ENCODE measurements around the gene PCDHGA11. TPM values are rescaled to one million over a fixed set of nuclear protein-coding genes. Genes with fewer than 3 reads are reported as not detected.
"Not testable (repeated sequence)": the region's sequence is repeated elsewhere in the genome, so short reads cannot be mapped to it uniquely, and the experiment has no call there.

The PCDHGA11 gene
- total and polyA plus RNA-seq, 4 donors: 0.22 to 2.5 (median 0.50) TPM

DNA sequence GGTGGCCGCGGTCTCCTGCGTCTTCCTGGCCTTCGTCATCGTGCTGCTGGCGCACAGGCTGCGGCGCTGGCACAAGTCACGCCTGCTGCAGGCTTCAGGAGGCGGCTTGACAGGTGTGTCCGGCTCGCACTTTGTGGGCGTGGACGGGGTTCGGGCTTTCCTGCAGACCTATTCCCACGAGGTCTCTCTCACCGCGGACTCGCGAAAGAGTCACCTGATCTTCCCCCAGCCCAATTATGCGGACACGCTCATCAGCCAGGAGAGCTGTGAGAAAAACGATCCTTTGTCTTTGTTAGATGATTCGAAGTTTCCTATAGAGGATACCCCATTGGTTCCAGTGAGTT lies 5.6 kb upstream of the PCDHGA11 start:
- 48% methylated on average over 24 of the region's 24 CpGs for WGBS
- not testable (repeated sequence) for H3K9ac ChIP-seq (ENCODE audit: low read depth in 1 of 2, low read length in 2 of 2); DNase-seq (ENCODE audit: low spot score); H3K27me3 ChIP-seq (ENCODE audit: control insufficient read depth in 4 of 4, insufficient read depth in 4 of 4, low read length in 3 of 4); H3K4me1 ChIP-seq (ENCODE audit: control insufficient read depth in 4 of 4, insufficient read depth in 4 of 4, low read length in 3 of 4); H3K27ac ChIP-seq (ENCODE audit: low read depth in 1 of 2, low read length in 2 of 2); H3K4me3 ChIP-seq (ENCODE audit: low read depth in 1 of 3, low read length in 3 of 3); H3K36me3 ChIP-seq (ENCODE audit: control insufficient read depth in 4 of 4, insufficient read depth in 3 of 4, low read depth in 1 of 4, low read length in 3 of 4)
- H3K9me3 ChIP-seq (ENCODE audit: control insufficient read depth in 4 of 4, low read length in 3 of 4): peaks cover 33 to 66% (median 36%) of the 10 kb centered on the region in 4 donors

DNA sequence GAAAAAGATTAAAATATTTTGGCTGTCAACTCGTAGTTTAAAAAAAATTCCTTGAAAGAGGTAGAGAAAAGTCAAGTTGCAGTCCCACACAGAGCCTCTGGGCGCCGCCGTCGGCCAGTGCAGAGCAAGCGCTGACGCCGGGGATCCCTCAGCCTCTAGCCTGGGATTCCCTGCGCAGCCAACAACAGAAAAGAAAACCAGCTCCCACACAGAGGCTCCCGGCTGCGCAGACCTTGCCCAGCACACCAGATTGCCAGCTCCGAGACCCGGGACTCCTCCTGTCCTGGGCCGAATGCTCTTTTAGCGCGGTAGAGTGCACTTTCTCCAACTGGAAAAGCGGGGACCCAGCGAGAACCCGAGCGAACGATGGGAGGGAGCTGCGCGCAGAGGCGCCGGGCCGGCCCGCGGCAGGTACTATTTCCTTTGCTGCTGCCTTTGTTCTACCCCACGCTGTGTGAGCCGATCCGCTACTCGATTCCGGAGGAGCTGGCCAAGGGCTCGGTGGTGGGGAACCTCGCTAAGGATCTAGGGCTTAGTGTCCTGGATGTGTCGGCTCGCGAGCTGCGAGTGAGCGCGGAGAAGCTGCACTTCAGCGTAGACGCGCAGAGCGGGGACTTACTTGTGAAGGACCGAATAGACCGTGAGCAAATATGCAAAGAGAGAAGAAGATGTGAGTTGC lies 3.2 kb upstream of the PCDHGA11 start, which contains the start of gene PCDHGB7:
PCDHGB7 (plus strand) TSS at position 184 of the 679 bp plus-strand sequence; CDS start at position 367, 183 bp downstream.
- not testable (repeated sequence) for H3K9ac ChIP-seq (ENCODE audit: low read depth in 1 of 2, low read length in 2 of 2); H3K36me3 ChIP-seq (ENCODE audit: control insufficient read depth in 4 of 4, insufficient read depth in 3 of 4, low read depth in 1 of 4, low read length in 3 of 4); H3K4me1 ChIP-seq (ENCODE audit: control insufficient read depth in 4 of 4, insufficient read depth in 4 of 4, low read length in 3 of 4); H3K27me3 ChIP-seq (ENCODE audit: control insufficient read depth in 4 of 4, insufficient read depth in 4 of 4, low read length in 3 of 4); H3K27ac ChIP-seq (ENCODE audit: low read depth in 1 of 2, low read length in 2 of 2)
- DNase-seq (ENCODE audit: low spot score): peak; percentile 53
- WGBS: 12% methylated on average over 47 of the region's 47 CpGs
- peak; percentile 73 to 80 for TF ChIP-seq RAD21 (IDR thresholded peaks at IDR 0.05)
- TF ChIP-seq, protein P1, sequence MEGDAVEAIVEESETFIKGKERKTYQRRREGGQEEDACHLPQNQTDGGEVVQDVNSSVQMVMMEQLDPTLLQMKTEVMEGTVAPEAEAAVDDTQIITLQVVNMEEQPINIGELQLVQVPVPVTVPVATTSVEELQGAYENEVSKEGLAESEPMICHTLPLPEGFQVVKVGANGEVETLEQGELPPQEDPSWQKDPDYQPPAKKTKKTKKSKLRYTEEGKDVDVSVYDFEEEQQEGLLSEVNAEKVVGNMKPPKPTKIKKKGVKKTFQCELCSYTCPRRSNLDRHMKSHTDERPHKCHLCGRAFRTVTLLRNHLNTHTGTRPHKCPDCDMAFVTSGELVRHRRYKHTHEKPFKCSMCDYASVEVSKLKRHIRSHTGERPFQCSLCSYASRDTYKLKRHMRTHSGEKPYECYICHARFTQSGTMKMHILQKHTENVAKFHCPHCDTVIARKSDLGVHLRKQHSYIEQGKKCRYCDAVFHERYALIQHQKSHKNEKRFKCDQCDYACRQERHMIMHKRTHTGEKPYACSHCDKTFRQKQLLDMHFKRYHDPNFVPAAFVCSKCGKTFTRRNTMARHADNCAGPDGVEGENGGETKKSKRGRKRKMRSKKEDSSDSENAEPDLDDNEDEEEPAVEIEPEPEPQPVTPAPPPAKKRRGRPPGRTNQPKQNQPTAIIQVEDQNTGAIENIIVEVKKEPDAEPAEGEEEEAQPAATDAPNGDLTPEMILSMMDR (IDR thresholded peaks at IDR 0.05; ENCODE audit: low read depth, low read length, missing input control): peak; percentile 64
- peaks cover 41 to 77% (median 52%) of the 10 kb centered on the region in 4 donors for H3K9me3 ChIP-seq (ENCODE audit: control insufficient read depth in 4 of 4, low read length in 3 of 4)
- H3K4me3 ChIP-seq (ENCODE audit: low read depth in 1 of 3, low read length in 3 of 3): peak within 1 kb of the TSS; percentile 32 to 67 (median 48)

DNA sequence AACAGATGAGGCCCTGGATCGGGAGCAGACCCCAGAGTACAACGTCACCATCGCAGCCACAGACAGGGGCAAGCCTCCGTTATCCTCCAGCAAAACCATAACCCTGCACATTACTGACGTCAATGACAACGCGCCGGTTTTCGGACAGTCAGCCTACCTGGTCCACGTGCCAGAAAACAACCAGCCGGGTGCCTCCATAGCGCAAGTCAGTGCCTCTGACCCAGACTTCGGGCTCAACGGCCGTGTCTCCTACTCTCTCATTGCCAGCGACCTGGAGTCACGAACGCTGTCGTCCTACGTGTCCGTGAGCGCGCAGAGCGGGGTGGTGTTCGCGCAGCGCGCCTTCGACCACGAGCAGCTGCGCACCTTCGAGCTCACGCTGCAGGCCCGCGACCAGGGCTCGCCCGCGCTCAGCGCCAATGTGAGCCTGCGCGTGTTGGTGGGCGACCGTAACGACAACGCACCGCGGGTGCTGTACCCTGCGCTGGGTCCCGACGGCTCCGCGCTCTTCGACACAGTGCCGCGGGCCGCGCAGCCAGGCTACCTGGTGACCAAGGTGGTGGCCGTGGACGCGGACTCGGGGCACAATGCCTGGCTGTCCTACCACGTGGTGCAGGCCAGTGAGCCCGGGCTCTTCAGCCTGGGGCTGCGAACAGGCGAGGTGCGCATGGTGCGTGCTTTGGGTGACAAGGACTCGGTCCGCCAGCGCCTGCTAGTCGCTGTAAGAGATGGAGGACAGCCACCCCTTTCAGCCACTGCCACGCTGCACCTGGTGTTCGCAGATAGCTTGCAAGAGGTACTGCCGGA lies 1.6 kb upstream of the PCDHGA11 start:
- 35% methylated on average over 74 of the region's 74 CpGs for WGBS
- Histone ChIP-seq H3K27ac (ENCODE audit: low read depth in 1 of 2, low read length in 2 of 2) (no peak overlapping the region), H3K4me1 (ENCODE audit: control insufficient read depth in 4 of 4, insufficient read depth in 4 of 4, low read length in 3 of 4) (no peaks in the 10 kb centered on the region), H3K27me3 (ENCODE audit: control insufficient read depth in 4 of 4, insufficient read depth in 4 of 4, low read length in 3 of 4) (peaks cover 0 to 5% (median 0%) of the 10 kb centered on the region in 4 donors), H3K9me3 (ENCODE audit: control insufficient read depth in 4 of 4, low read length in 3 of 4) (peaks cover 47 to 75% (median 58%) of the 10 kb centered on the region in 4 donors), H3K9ac (ENCODE audit: low read depth in 1 of 2, low read length in 2 of 2) (no peak overlapping the region), H3K36me3 (ENCODE audit: control insufficient read depth in 4 of 4, insufficient read depth in 3 of 4, low read depth in 1 of 4, low read length in 3 of 4) (no peaks in the 10 kb centered on the region), H3K4me3 (ENCODE audit: low read depth in 1 of 3, low read length in 3 of 3) (peak overlapping the region in 2 of 3 donors; percentile 23 to 59)
- TF ChIP-seq FOXA2 (IDR thresholded peaks at IDR 0.05): no peak
- TF ChIP-seq JUND (IDR thresholded peaks at IDR 0.05): no peak
- no peak for TF ChIP-seq RAD21 (IDR thresholded peaks at IDR 0.05)
- TF ChIP-seq FOXA1 (IDR thresholded peaks at IDR 0.05): no peak
- TF ChIP-seq HNF4A (conservative IDR thresholded peaks at IDR 0.05): no peak
- TF ChIP-seq, protein P2, sequence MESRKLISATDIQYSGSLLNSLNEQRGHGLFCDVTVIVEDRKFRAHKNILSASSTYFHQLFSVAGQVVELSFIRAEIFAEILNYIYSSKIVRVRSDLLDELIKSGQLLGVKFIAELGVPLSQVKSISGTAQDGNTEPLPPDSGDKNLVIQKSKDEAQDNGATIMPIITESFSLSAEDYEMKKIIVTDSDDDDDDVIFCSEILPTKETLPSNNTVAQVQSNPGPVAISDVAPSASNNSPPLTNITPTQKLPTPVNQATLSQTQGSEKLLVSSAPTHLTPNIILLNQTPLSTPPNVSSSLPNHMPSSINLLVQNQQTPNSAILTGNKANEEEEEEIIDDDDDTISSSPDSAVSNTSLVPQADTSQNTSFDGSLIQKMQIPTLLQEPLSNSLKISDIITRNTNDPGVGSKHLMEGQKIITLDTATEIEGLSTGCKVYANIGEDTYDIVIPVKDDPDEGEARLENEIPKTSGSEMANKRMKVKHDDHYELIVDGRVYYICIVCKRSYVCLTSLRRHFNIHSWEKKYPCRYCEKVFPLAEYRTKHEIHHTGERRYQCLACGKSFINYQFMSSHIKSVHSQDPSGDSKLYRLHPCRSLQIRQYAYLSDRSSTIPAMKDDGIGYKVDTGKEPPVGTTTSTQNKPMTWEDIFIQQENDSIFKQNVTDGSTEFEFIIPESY (IDR thresholded peaks at IDR 0.05): no peak
- no peak for TF ChIP-seq NR2F2 (IDR thresholded peaks at IDR 0.05)
- TF ChIP-seq, protein P3, sequence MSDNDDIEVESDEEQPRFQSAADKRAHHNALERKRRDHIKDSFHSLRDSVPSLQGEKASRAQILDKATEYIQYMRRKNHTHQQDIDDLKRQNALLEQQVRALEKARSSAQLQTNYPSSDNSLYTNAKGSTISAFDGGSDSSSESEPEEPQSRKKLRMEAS (IDR thresholded peaks at IDR 0.05): no peak
- TF ChIP-seq GABPA (IDR thresholded peaks at IDR 0.05 in 1 of 2, conservative IDR thresholded peaks at IDR 0.05 in 1 of 2): no peak
- TF ChIP-seq, protein P4, sequence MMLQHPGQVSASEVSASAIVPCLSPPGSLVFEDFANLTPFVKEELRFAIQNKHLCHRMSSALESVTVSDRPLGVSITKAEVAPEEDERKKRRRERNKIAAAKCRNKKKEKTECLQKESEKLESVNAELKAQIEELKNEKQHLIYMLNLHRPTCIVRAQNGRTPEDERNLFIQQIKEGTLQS (IDR thresholded peaks at IDR 0.05): no peak
- TF ChIP-seq RXRA (IDR thresholded peaks at IDR 0.05): no peak
- TF ChIP-seq HNF4G (IDR thresholded peaks at IDR 0.05): no peak
- no peak for DNase-seq (ENCODE audit: low spot score)
